ENCODE measurements around the gene SERPINE3.

Gene SERPINE3

GRCh38 chr13:51332566-51333361 is 6.7 kb upstream of the SERPINE3 start:
- H3K27ac ChIP-seq, result no peak overlapping the region
- H3K27me3 ChIP-seq, result no peaks in the 10 kb centered on the region
- no peak for TF ChIP-seq CTCF (IDR thresholded peaks at IDR 0.05)
- H3K9me3 ChIP-seq, result no peaks in the 10 kb centered on the region
- no peaks in the 10 kb centered on the region for H3K36me3 ChIP-seq
- H3K4me3 ChIP-seq (ENCODE audit: low read depth in 1 of 2, low read length in 1 of 2), result no peak overlapping the region
- H3K4me1 ChIP-seq (ENCODE audit: control insufficient read depth in 1 of 2, insufficient read depth in 1 of 2, low read depth in 1 of 2, low read length in 1 of 2), result no peaks in the 10 kb centered on the region

GRCh38 chr13:51333421-51333820 is 6.1 kb upstream of the SERPINE3 start:
- Histone ChIP-seq H3K4me3 (ENCODE audit: low read depth in 1 of 2, low read length in 1 of 2) (no peak overlapping the region), H3K27ac (no peak overlapping the region), H3K36me3 (no peaks in the 10 kb centered on the region), H3K27me3 (no peaks in the 10 kb centered on the region), H3K9me3 (no peaks in the 10 kb centered on the region), H3K4me1 (ENCODE audit: control insufficient read depth in 1 of 2, insufficient read depth in 1 of 2, low read depth in 1 of 2, low read length in 1 of 2) (no peaks in the 10 kb centered on the region)
- no peak for TF ChIP-seq CTCF (IDR thresholded peaks at IDR 0.05)

- Histone ChIP-seq H3K4me3 (ENCODE audit: low read depth in 1 of 2, low read length in 1 of 2) (no peak overlapping the region), H3K4me1 (ENCODE audit: control insufficient read depth in 1 of 2, insufficient read depth in 1 of 2, low read depth in 1 of 2, low read length in 1 of 2) (no peaks in the 10 kb centered on the region), H3K27ac (no peak overlapping the region), H3K36me3 (no peaks in the 10 kb centered on the region), H3K27me3 (no peaks in the 10 kb centered on the region), H3K9me3 (no peaks in the 10 kb centered on the region)
- no peak for TF ChIP-seq CTCF (IDR thresholded peaks at IDR 0.05)
Observed at GRCh38 chr13:51333826-51334225, 5.7 kb upstream of the SERPINE3 start.

- Histone ChIP-seq H3K36me3 (no peaks in the 10 kb centered on the region), H3K4me3 (ENCODE audit: low read depth in 1 of 2, low read length in 1 of 2) (no peak overlapping the region), H3K9me3 (no peaks in the 10 kb centered on the region), H3K4me1 (ENCODE audit: control insufficient read depth in 1 of 2, insufficient read depth in 1 of 2, low read depth in 1 of 2, low read length in 1 of 2) (no peaks in the 10 kb centered on the region), H3K27ac (no peak overlapping the region), H3K27me3 (no peaks in the 10 kb centered on the region)
- no peak for TF ChIP-seq CTCF (IDR thresholded peaks at IDR 0.05)
Observed at GRCh38 chr13:51336746-51337145, 2.7 kb upstream of the SERPINE3 start.

- no peak for TF ChIP-seq CTCF (IDR thresholded peaks at IDR 0.05)
- no peaks in the 10 kb centered on the region for H3K27me3 ChIP-seq
- H3K4me3 ChIP-seq (ENCODE audit: low read depth in 1 of 2, low read length in 1 of 2), result no peak overlapping the region
- no peaks in the 10 kb centered on the region for H3K36me3 ChIP-seq
- H3K4me1 ChIP-seq (ENCODE audit: control insufficient read depth in 1 of 2, insufficient read depth in 1 of 2, low read depth in 1 of 2, low read length in 1 of 2), result no peaks in the 10 kb centered on the region
- H3K9me3 ChIP-seq, result no peaks in the 10 kb centered on the region
- H3K27ac ChIP-seq, result no peak overlapping the region
Observed at GRCh38 chr13:51339952-51340732, 651 bp downstream of the SERPINE3 start.
